Activated CD8-positive, alpha-beta memory T cell treated with anti-CD3 and anti-CD28 coated beads for 1 hour (primary cell): Measurements from ENCODE around the gene SLBP.
"Not testable (repeated sequence)": the region's sequence is repeated elsewhere in the genome, so short reads cannot be mapped to it uniquely, and the experiment has no call there.

Source experiments
- DNase-seq, 2 donors: peaks; one replicate each; pipeline ENCODE4 v3.0.0-alpha.2; 2020; ENCODE audit warnings: low read depth in 1 of 2; ENCODE audit errors: extremely low read depth in 1 of 2

The SLBP gene

DNA sequence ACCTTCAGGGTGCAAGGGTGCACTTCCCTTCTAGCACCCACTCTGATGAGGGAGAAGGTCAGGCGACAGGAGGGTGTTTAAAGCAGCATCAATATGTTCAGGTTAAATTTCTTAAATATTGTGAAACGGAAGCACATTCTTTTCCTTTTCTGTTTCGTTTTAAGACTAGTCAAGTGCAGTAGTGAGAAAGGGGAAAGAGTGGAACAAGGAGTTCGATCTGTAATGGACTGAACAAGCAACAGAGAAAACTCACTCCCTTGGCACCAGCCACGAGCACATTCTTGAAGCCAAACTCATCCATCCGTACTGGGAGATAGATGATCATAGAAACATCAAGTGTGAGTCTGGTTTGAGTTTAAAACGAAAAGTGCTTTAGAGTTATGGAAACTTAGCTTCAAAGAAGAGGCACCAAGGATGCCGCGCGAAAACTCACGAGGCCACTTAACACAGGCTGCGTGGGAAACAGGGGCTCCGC, 28.8 kb downstream of the SLBP start:
- DNase-seq = no peak

- no peak for DNase-seq
Measured at GRCh38 chr4:1682860-1683259, 29.3 kb downstream of the SLBP start.

GRCh38 chr4:1678244-1678643, 33.9 kb downstream of the SLBP start:
- DNase-seq = no peak

- DNase-seq = no peak
Measured at GRCh38 chr4:1676605-1677525, 35.3 kb downstream of the SLBP start.

GRCh38 chr4:1675802-1676137, 36.3 kb downstream of the SLBP start:
- no peak for DNase-seq

GRCh38 chr4:1675136-1675801, 36.9 kb downstream of the SLBP start:
- DNase-seq = no peak

DNA sequence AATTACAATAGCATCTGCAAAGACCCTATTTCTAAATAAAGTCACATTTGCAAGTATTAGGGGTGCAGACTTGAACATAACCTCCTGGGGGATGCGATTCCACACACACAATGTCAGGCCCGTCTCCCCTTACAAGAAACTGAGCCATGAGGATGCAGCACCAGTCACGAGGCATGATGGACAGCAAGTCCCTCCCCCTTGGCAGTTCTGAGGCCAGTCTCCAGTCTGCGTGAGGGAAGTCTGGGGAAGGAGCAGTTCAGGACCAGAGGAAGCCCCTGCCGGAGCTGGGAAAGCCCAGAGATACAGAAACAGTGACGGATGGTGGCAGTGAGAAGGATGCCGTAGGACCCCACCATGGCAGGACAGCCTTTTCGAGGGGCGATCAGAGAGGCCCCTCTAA, 37.4 kb downstream of the SLBP start:
- DNase-seq = no peak

DNA sequence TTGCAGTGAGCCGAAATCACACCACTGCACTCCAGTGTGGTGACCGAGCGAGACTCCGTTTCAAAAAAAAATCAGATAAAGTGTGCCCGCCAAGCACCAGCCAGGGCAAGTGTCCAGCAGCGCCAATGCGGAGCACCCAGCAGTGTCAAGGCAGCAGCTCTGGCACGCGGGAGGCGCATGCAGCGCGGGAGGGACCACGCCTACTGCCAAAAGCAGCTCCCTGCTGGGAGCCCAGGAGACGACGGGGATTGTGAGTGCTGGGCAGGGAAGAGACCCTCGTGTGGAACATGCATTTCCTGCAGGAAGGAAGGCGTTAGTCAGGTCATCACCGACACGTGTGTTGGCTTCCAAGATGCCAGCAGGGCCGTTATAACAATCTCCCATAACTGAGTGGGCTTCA, 38.4 kb downstream of the SLBP start:
- DNase-seq = no peak

GRCh38 chr4:1671011-1671410, 41.1 kb downstream of the SLBP start:
- not testable (repeated sequence) for DNase-seq

DNA sequence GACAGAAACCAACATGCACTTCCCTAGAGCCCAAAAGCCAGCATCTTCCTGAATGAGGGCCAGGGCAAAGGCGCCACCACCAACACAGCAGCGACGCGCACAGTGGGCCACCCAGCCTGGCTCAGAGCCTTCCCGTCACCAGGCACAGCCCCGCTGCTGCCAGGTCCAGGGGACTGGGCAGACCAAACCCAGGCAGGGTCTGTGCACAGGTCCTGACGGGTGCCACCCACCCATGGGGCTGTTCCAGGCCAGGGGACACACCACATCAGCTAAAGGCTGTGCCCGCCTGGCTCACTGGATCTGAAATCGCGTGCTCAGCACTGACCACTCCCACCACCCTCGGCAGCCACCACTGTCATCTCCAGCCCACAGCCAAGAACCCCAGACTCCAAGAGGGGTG, 41.8 kb downstream of the SLBP start:
- DNase-seq = no peak

GRCh38 chr4:1669850-1670249, 42.3 kb downstream of the SLBP start:
- no peak for DNase-seq

GRCh38 chr4:1669270-1669669, 42.8 kb downstream of the SLBP start:
- DNase-seq = no peak

- no peak for DNase-seq
Measured at GRCh38 chr4:1668488-1668840, 43.7 kb downstream of the SLBP start.

GRCh38 chr4:1667273-1667672, 44.8 kb downstream of the SLBP start:
- DNase-seq = no peak

- DNase-seq = no peak
Measured at GRCh38 chr4:1666391-1666790, 45.7 kb downstream of the SLBP start.

DNA sequence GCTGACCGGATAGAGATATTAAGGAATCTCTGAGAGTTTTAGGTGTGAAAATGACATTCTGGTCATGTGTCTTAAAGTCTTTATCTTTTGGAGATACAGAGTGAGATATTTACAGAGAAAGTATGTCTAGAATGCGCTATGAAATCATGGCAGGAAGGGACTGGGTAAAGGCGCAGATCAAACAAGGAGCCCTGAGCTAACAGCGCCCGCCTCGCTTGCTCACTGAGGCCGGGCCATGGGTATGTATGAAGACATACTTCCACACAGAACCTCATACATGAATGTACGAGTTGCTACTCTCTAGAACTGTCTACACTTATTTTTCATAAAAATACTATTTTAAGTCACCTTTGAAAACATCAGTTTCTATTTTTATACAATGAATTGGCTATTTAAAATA, 48.0 kb downstream of the SLBP start:
- DNase-seq = no peak

- DNase-seq = no peak
Measured at GRCh38 chr4:1663549-1663948, 48.6 kb downstream of the SLBP start.

- DNase-seq = no peak
Measured at GRCh38 chr4:1661695-1662094, 50.4 kb downstream of the SLBP start.

- no peak for DNase-seq
Measured at GRCh38 chr4:1660948-1661677, 51.0 kb downstream of the SLBP start.

GRCh38 chr4:1659104-1660043, 52.7 kb downstream of the SLBP start:
- no peak for DNase-seq

DNA sequence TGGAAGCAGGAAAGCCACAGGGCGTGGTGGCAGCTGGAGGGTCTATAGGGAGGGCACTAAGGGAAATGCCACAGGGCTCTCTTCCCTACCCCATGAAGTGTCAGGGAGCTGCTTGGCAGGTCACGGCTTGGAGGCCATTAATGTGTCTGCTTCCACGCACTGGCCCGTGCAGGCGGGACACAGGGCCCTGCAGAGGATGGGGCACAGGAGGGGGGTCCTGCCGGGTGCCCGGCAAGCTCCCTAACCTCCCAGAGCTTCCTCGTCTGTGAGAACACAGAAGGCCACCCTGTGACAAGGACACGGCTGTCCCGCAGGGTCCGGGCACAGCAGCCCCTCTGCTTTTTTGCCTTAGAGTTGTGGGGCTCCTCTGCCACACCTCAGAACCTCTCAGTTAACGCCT, 53.5 kb downstream of the SLBP start:
- no peak for DNase-seq
